ENCODE results near the gene RORB. TPM values are rescaled to one million over a fixed set of nuclear protein-coding genes. Genes with fewer than 3 reads are reported as not detected.

The RORB gene
- polyA plus RNA-seq, 1 experiment: not detected

GRCh38 chr9:74643303-74643923 is 146.3 kb downstream of the RORB start:
- TF ChIP-seq, protein P1, sequence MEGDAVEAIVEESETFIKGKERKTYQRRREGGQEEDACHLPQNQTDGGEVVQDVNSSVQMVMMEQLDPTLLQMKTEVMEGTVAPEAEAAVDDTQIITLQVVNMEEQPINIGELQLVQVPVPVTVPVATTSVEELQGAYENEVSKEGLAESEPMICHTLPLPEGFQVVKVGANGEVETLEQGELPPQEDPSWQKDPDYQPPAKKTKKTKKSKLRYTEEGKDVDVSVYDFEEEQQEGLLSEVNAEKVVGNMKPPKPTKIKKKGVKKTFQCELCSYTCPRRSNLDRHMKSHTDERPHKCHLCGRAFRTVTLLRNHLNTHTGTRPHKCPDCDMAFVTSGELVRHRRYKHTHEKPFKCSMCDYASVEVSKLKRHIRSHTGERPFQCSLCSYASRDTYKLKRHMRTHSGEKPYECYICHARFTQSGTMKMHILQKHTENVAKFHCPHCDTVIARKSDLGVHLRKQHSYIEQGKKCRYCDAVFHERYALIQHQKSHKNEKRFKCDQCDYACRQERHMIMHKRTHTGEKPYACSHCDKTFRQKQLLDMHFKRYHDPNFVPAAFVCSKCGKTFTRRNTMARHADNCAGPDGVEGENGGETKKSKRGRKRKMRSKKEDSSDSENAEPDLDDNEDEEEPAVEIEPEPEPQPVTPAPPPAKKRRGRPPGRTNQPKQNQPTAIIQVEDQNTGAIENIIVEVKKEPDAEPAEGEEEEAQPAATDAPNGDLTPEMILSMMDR (IDR thresholded peaks at IDR 0.05; ENCODE audit: insufficient read depth, low read depth, low read length): no peak
- Histone ChIP-seq H3K36me3 (ENCODE audit: control insufficient read depth, insufficient read depth, low read length) (no peaks in the 10 kb centered on the region), H3K4me3 (ENCODE audit: low read depth, low read length) (no peak overlapping the region), H3K27me3 (ENCODE audit: control insufficient read depth, insufficient read depth, low read length) (no peaks in the 10 kb centered on the region)
- no peak for DNase-seq (ENCODE audit: low read depth)
- ChIA-PET POLR2A (no interaction called here), CTCF (interaction anchor here (0.6 to 1.9 kb wide), 5 partner anchors 12 to 959 kb away, joined by 3 to 8 read pairs (median 3); no protein-coding TSS in a partner anchor)

DNA sequence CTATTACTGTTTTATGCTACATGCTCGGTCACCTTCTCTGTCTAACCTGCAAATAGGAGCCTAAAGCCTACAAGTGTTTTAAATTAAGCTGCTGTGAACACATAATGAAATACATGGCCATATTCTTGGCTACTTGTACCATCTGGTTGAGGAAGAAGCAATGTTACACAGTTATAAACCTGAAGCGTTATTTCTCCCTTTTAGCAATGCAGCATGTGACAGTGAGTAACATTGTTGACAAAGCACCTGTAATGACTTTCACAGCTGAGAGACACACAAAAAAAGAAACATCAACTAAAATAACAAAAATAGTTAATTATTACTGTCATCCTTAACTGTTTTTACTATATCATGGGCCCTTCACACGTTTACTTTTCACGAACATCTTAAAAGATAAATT is 146.9 kb downstream of the RORB start:
- CTCF ChIA-PET: interaction anchor here (1.3 to 1.9 kb wide), 2 partner anchors 11 to 960 kb away, joined by 4 to 8 read pairs; no protein-coding TSS in a partner anchor

GRCh38 chr9:74645007-74645639 is 148.0 kb downstream of the RORB start:
- TF ChIP-seq, protein P1 (IDR thresholded peaks at IDR 0.05; ENCODE audit: insufficient read depth, low read depth, low read length): peak; percentile 63
- H3K36me3 ChIP-seq (ENCODE audit: control insufficient read depth, insufficient read depth, low read length): no peaks in the 10 kb centered on the region
- no peak overlapping the region for H3K4me3 ChIP-seq (ENCODE audit: low read depth, low read length)
- ChIA-PET CTCF (no interaction called here), POLR2A (no interaction called here)
- DNase-seq (ENCODE audit: low read depth): no peak
- no peaks in the 10 kb centered on the region for H3K27me3 ChIP-seq (ENCODE audit: control insufficient read depth, insufficient read depth, low read length)

More for the DNA sequence above, 146.9 kb downstream of the RORB start:
- POLR2A ChIA-PET: no interaction called here
- TF ChIP-seq, protein P1 (IDR thresholded peaks at IDR 0.05; ENCODE audit: insufficient read depth, low read depth, low read length): no peak
- Histone ChIP-seq H3K4me3 (ENCODE audit: low read depth, low read length) (no peak overlapping the region), H3K27me3 (ENCODE audit: control insufficient read depth, insufficient read depth, low read length) (no peaks in the 10 kb centered on the region), H3K36me3 (ENCODE audit: control insufficient read depth, insufficient read depth, low read length) (no peaks in the 10 kb centered on the region)
- DNase-seq (ENCODE audit: low read depth): no peak

- H3K27me3 ChIP-seq (ENCODE audit: control insufficient read depth, insufficient read depth, low read length): no peaks in the 10 kb centered on the region
- POLR2A ChIA-PET: no interaction called here
- CTCF ChIA-PET: no interaction called here
- no peak overlapping the region for H3K4me3 ChIP-seq (ENCODE audit: low read depth, low read length)
- H3K36me3 ChIP-seq (ENCODE audit: control insufficient read depth, insufficient read depth, low read length): no peaks in the 10 kb centered on the region
- TF ChIP-seq, protein P1 (IDR thresholded peaks at IDR 0.05; ENCODE audit: insufficient read depth, low read depth, low read length): no peak
- no peak for DNase-seq (ENCODE audit: low read depth)
Measured at GRCh38 chr9:74653410-74654080, 156.4 kb downstream of the RORB start.

GRCh38 chr9:74662674-74663073 is 165.5 kb downstream of the RORB start:
- TF ChIP-seq, protein P1 (IDR thresholded peaks at IDR 0.05; ENCODE audit: insufficient read depth, low read depth, low read length): no peak
- ChIA-PET POLR2A (interaction anchor here (0.5 kb wide), 1 partner anchor 12 kb away, joined by 4 read pairs; no protein-coding TSS in a partner anchor), CTCF (no interaction called here)
- no peak overlapping the region for H3K4me3 ChIP-seq (ENCODE audit: low read depth, low read length)
- no peak for DNase-seq (ENCODE audit: low read depth)
- H3K36me3 ChIP-seq (ENCODE audit: control insufficient read depth, insufficient read depth, low read length): no peaks in the 10 kb centered on the region
- H3K27me3 ChIP-seq (ENCODE audit: control insufficient read depth, insufficient read depth, low read length): no peaks in the 10 kb centered on the region

All from BJ (cell line).